Measurements from ENCODE around the gene SLC9A8. TPM values are rescaled to one million over a fixed set of nuclear protein-coding genes. Genes with fewer than 3 reads are reported as not detected.

The SLC9A8 gene
- total RNA-seq, 1 experiment from 2014 or later = 6.7 TPM

DNA sequence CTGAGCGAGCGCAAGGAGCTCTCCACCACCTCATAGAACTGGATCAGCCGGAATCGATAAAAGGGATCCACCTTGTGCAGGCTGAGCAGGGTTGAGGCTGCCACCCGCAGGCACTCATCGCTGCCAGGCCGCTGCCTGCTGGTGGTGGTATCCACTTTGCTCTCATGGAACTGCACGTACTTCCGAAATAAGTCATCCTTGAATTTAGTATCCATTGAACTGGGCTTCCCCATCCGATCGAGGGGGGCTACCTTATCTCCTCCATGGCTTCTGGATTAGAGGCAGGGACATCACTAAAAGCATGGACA is 95.6 kb downstream of the SLC9A8 start:
- TF ChIP-seq REST (IDR thresholded peaks at IDR 0.05; ENCODE audit: low read depth) = no peak
- no peak for TF ChIP-seq CEBPB (IDR thresholded peaks at IDR 0.05; ENCODE audit: low read depth)
- no peak for TF ChIP-seq ELF1 (IDR thresholded peaks at IDR 0.05; ENCODE audit: borderline replicate concordance, low read depth)
- TF ChIP-seq YY1 (IDR thresholded peaks at IDR 0.05; ENCODE audit: extremely low read depth, insufficient replicate concordance, low read depth, low read length) = no peak
- TF ChIP-seq TCF7L2 (IDR thresholded peaks at IDR 0.05; ENCODE audit: borderline replicate concordance, extremely low read depth, insufficient read depth, insufficient read length) = no peak
- no peak for TF ChIP-seq ATF3 (IDR thresholded peaks at IDR 0.05)
- no peak for TF ChIP-seq EZH2phosphoT487 (IDR thresholded peaks at IDR 0.05; ENCODE audit: borderline replicate concordance)
- no peak for TF ChIP-seq ZNF274 (IDR thresholded peaks at IDR 0.05; ENCODE audit: low read depth, low read length)
- TF ChIP-seq EZH2 (IDR thresholded peaks at IDR 0.05) = no peak
- TF ChIP-seq EGR1 (IDR thresholded peaks at IDR 0.05; ENCODE audit: low read depth) = no peak
- no peak for TF ChIP-seq FOSL1 (IDR thresholded peaks at IDR 0.05; ENCODE audit: low read depth)
- no peak for TF ChIP-seq ZBTB33 (IDR thresholded peaks at IDR 0.05; ENCODE audit: extremely low read depth, insufficient replicate concordance, low read length)
- no peak for TF ChIP-seq MAX (IDR thresholded peaks at IDR 0.05)
- no peak for TF ChIP-seq SIN3A (IDR thresholded peaks at IDR 0.05; ENCODE audit: low read depth)
- TF ChIP-seq CTCF (IDR thresholded peaks at IDR 0.05 in 2 of 3, conservative IDR thresholded peaks at IDR 0.05 in 1 of 3; ENCODE audit: borderline replicate concordance in 1 of 3, insufficient read depth in 1 of 3, low read depth in 2 of 3, low read length in 2 of 3) = no peak
- Histone ChIP-seq H3K4me2 (ENCODE audit: low read length) (no peak overlapping the region), H3K27me3 (ENCODE audit: insufficient read depth, low read length) (no peaks in the 10 kb centered on the region), H3K4me3 (replicated peaks in 1 of 2; ENCODE audit: low read depth in 1 of 2, low read length in 2 of 2) (no peak overlapping the region), H4K20me1 (ENCODE audit: insufficient read depth) (0 out of 2 replicates have a peak, but pooled peaks cover 3% of the 10 kb centered on the region), H3K9me3 (ENCODE audit: control insufficient read depth in 1 of 2, insufficient read depth in 1 of 2, low read depth in 1 of 2, low read length in 2 of 2) (no peaks in the 10 kb centered on the region), H3K9ac (ENCODE audit: low read length) (no peak overlapping the region), H3K36me3 (ENCODE audit: control insufficient read depth in 1 of 2, insufficient read depth in 2 of 2, low read length in 2 of 2) (peaks cover 7 to 20% of the 10 kb centered on the region in 2 experiments; a peak in 2 of 4 replicates), H3K79me2 (ENCODE audit: insufficient read depth, low read length) (peaks cover 39% of the 10 kb centered on the region), H3K27ac (ENCODE audit: low read depth, low read length) (no peak overlapping the region), H3K4me1 (ENCODE audit: control insufficient read depth in 1 of 2, insufficient read depth in 2 of 2, low read length in 2 of 2) (no peaks in the 10 kb centered on the region), H2AFZ (ENCODE audit: low read depth, low read length, poor library complexity, severe bottlenecking) (no peak overlapping the region), H3K9me2 (ENCODE audit: insufficient read depth) (no peaks in the 10 kb centered on the region)
- no TSS peak for BruUV-seq (replicated peaks)
- CTCF ChIA-PET = no interaction called here
- POLR2A ChIA-PET = no interaction called here
- DNase-seq (ENCODE audit: low read depth, low spot score) (no peak), ATAC-seq (no peak)
- RAD21 ChIA-PET (ENCODE audit: low non-redundant PET in 1 of 2, low total read pairs in 2 of 2, uncharacterized antibody in 2 of 2, unreplicated experiment in 2 of 2) = no interaction called here
- intact Hi-C loops (cut with micrococcal nuclease) = no loop called here
